ENCODE data around the gene CTNNBIP1.

DNA sequence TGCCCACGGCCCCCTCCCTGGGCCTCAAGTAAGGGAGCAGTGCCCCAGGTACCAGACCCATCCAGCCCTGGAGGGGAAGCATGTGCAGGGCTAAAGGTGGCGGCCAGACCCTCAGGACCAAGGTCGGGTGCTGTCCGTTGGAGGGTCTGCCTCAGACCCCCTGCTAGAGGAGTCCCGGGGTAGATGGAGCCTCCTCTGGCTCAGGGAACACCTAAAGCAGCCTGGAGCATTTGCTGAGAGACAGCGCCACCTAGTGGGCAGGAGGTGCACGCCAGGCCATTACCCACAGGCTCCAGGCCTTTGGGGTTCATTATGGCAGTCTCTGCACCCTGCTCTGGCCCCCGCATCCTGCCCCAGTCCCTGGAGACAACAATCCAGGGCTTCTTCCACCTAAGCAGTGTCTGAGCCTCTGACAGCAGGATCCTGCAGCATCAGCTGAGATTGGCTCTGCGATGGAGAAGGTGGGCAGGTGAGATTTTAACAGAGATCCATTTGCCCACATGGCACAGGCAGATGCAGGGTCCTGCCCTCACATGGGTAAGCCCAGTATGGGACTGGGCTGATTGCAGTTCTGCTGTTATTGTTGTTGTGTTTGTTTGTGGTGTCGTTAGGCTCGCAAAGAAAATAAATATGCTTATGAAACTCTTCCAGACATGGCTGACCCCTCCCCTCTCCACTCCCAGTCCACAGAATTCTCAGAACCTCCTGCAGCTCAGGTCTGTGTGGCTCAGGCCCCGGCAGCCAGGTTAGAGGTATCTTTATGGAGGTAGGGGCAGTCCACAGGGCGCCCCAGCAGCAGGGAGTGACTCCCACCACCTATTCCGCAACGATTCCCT lies 42.4 kb downstream of the CTNNBIP1 start:
- peak; percentile 100 for TF ChIP-seq CTCF (IDR thresholded peaks at IDR 0.05; ENCODE audit: borderline replicate concordance, extremely low read depth, low read length, poor library complexity, severe bottlenecking)
- TF ChIP-seq EZH2 (IDR thresholded peaks at IDR 0.05; ENCODE audit: borderline replicate concordance, low read depth, low read length, severe bottlenecking): no peak
